GM23338 (cell line): ENCODE measurements around the gene HNF1B. TPM values are rescaled to one million over a fixed set of nuclear protein-coding genes. Genes with fewer than 3 reads are reported as not detected.
"Not testable (repeated sequence)": the region's sequence is repeated elsewhere in the genome, so short reads cannot be mapped to it uniquely, and the experiment has no call there.

Source experiments
- ATAC-seq: fragments of 200-7000 bp; cut with Tn5 transposase; 3 replicates; pipeline ENCODE4 v1.9.1; 2020
- DNase-seq: peaks from one replicate; pipeline ENCODE4 v3.0.0-alpha.2; 2015; ENCODE audit warnings: low spot score
- H2AFZ ChIP-seq: fragments of 200-600 bp; sonication (generic); 2 replicates; pipeline ENCODE4 v1.8.0; 2016; ENCODE audit warnings: antibody characterized with exemption, mild to moderate bottlenecking, moderate library complexity
- H3F3A ChIP-seq: fragments of 200-600 bp; sonication (generic); replicated peaks from 2 replicates; pipeline ENCODE4 v1.8.0; 2017; ENCODE audit warnings: antibody characterized with exemption, mixed run types, low read depth
- H3K27ac ChIP-seq: fragments of 200-600 bp; sonication (generic); 2 replicates; pipeline ENCODE4 v1.6.1; 2016; ENCODE audit warnings: low read depth
- H3K27me3 ChIP-seq: fragments of 200-600 bp; sonication (generic); 2 replicates; pipeline ENCODE4 v1.8.0; 2016; ENCODE audit warnings: mild to moderate bottlenecking, mixed run types, moderate library complexity; ENCODE audit not compliant: insufficient read depth
- H3K36me3 ChIP-seq: fragments of 200-600 bp; sonication (generic); 2 replicates; pipeline ENCODE4 v1.8.0; 2016; ENCODE audit warnings: mild to moderate bottlenecking; ENCODE audit not compliant: insufficient read depth
- H3K4me1 ChIP-seq: fragments of 200-600 bp; sonication (generic); 2 replicates; pipeline ENCODE4 v1.8.0; 2016; ENCODE audit warnings: mild to moderate bottlenecking, moderate library complexity; ENCODE audit not compliant: insufficient read depth
- H3K4me2 ChIP-seq: fragments of 200-600 bp; sonication (generic); 2 replicates; pipeline ENCODE4 v1.7.1; 2017; ENCODE audit warnings: mixed run types
- H3K4me3 ChIP-seq: fragments of 200-600 bp; sonication (generic); 2 replicates; pipeline ENCODE4 v1.6.1; 2016; ENCODE audit warnings: mixed run types
- H3K79me2 ChIP-seq: fragments of 200-600 bp; sonication (generic); replicated peaks from 2 replicates; pipeline ENCODE4 v1.8.0; 2017; ENCODE audit warnings: mild to moderate bottlenecking; ENCODE audit not compliant: insufficient read depth
- H3K9me2 ChIP-seq: fragments of 200-600 bp; sonication (generic); 2 replicates; pipeline ENCODE4 v1.8.0; 2017; ENCODE audit not compliant: insufficient read depth
- H4K20me1 ChIP-seq: fragments of 200-600 bp; sonication (generic); replicated peaks from 2 replicates; pipeline ENCODE4 v1.8.0; 2017; ENCODE audit warnings: mild to moderate bottlenecking; ENCODE audit not compliant: insufficient read depth
- H3K27ac Mint-ChIP-seq: 2 replicates; pipeline ENCODE4 v1.8.0; 2020; ENCODE audit warnings: inconsistent platforms, mild to moderate bottlenecking, moderate library complexity, mixed read lengths
- H3K27me3 Mint-ChIP-seq: 3 replicates; pipeline ENCODE4 v1.8.0; 2022; ENCODE audit warnings: low read depth, mild to moderate bottlenecking, moderate library complexity, mixed read lengths, inconsistent platforms; ENCODE audit not compliant: insufficient read depth, poor library complexity
- H3K36me3 Mint-ChIP-seq: 3 replicates; pipeline ENCODE4 v1.8.0; 2021; ENCODE audit warnings: low read depth, mild to moderate bottlenecking, inconsistent platforms, moderate library complexity, mixed read lengths
- H3K4me1 Mint-ChIP-seq: 3 replicates; pipeline ENCODE4 v1.8.0; 2020; ENCODE audit warnings: mild to moderate bottlenecking, inconsistent platforms, mixed read lengths
- H3K4me3 Mint-ChIP-seq: 3 replicates; pipeline ENCODE4 v1.8.0; 2021; ENCODE audit warnings: moderate library complexity, mild to moderate bottlenecking, inconsistent platforms, mixed read lengths
- H3K9me3 Mint-ChIP-seq: 3 replicates; pipeline ENCODE4 v1.8.0; 2020; ENCODE audit warnings: moderate library complexity, mild to moderate bottlenecking, inconsistent platforms, mixed read lengths
- CTCF ChIP-seq, 2 experiments: fragments of 200-600 bp in 1 of 2; sonication (generic) in 1 of 2; conservative IDR thresholded peaks; 2 replicates each; pipeline versions ENCODE4 v1.5.1 to v1.6.1; 2016 to 2017; ENCODE audit warnings: antibody characterized with exemption in 2 of 2, low read depth in 2 of 2, mild to moderate bottlenecking in 2 of 2, moderate library complexity in 1 of 2
- ETS1 ChIP-seq: IDR thresholded peaks from 2 replicates; pipeline ENCODE4 v1.6.1; 2016; ENCODE audit warnings: antibody characterized with exemption
- EZH2phosphoT487 ChIP-seq: fragments of 200-600 bp; sonication (generic); IDR thresholded peaks from one replicate; pipeline ENCODE4 v1.8.1; 2018; ENCODE audit warnings: antibody characterized with exemption; ENCODE audit not compliant: unreplicated experiment
- JUNB ChIP-seq: IDR thresholded peaks from one replicate; pipeline ENCODE4 v1.6.1; 2016; ENCODE audit warnings: antibody characterized with exemption; ENCODE audit not compliant: unreplicated experiment
- POLR2AphosphoS5 ChIP-seq: IDR thresholded peaks from 2 replicates; pipeline ENCODE4 v1.6.1; 2016; ENCODE audit warnings: antibody characterized with exemption, low read depth
- polyA plus RNA-seq: library from polyadenylated mRNA; unstranded; fragments of >200 nt; fragmentation: Nextera tagmentation; extraction: Ambion mirVana; gene quantifications from 2 replicates; pipeline ENCODE4 v1.2.1, GENCODE V29; 2016
- total RNA-seq: library from RNA; depleted of rRNA; stranded (reverse); fragments of >200 nt; shearing (Covaris generic); gene quantifications from 2 replicates; pipeline ENCODE4 v1.2.3, GENCODE V29; 2014
- TF ChIP-seq, protein P1 (sequence below): fragments of 250-450 bp; sonication (Bioruptor Pico); IDR thresholded peaks from 2 replicates; pipeline ENCODE4 v1.5.0; 2020; ENCODE audit warnings: mild to moderate bottlenecking, moderate library complexity

Gene HNF1B
- total and polyA plus RNA-seq, 2 experiments from 2014 or later: 0.07 to 0.19 TPM

GRCh38 chr17:37679995-37680394 lies 64.9 kb downstream of the HNF1B start:
- H3K4me1 ChIP-seq, H3K36me3 ChIP-seq, H3K36me3 Mint-ChIP-seq, H3K4me2 ChIP-seq, H3K4me3 Mint-ChIP-seq, DNase-seq, H3K9me2 ChIP-seq, ATAC-seq, H3K27me3 Mint-ChIP-seq, H2AFZ ChIP-seq, H3F3A ChIP-seq, H3K4me3 ChIP-seq, H3K79me2 ChIP-seq, H3K27ac Mint-ChIP-seq, H3K9me3 Mint-ChIP-seq, H3K4me1 Mint-ChIP-seq, H3K27ac ChIP-seq, H3K27me3 ChIP-seq, H4K20me1 ChIP-seq: not testable (repeated sequence)

- Mint-ChIP-seq H3K36me3 (no peaks in the 10 kb centered on the region), H3K4me3 (no peak overlapping the region), H3K9me3 (peaks cover 4% of the 10 kb centered on the region; the same call in 2 of the 3 replicates), H3K27me3 (peaks cover 4% of the 10 kb centered on the region), H3K4me1 (no peaks in the 10 kb centered on the region), H3K27ac (no peak overlapping the region)
- Histone ChIP-seq H2AFZ (no peak overlapping the region), H4K20me1 (no peaks in the 10 kb centered on the region), H3K4me2 (no peak overlapping the region), H3K4me1 (no peaks in the 10 kb centered on the region), H3K4me3 (no peak overlapping the region), H3K79me2 (no peaks in the 10 kb centered on the region), H3K27ac (no peak overlapping the region), H3K27me3 (no peaks in the 10 kb centered on the region), H3F3A (no peaks in the 10 kb centered on the region), H3K36me3 (no peaks in the 10 kb centered on the region), H3K9me2 (no peaks in the 10 kb centered on the region)
- TF ChIP-seq POLR2AphosphoS5 (no peak), EZH2phosphoT487 (no peak), ETS1 (no peak), CTCF (conservative IDR thresholded peaks at IDR 0.05; ENCODE audit: low read depth in 2 of 2) (no peak), JUNB (no peak)
- TF ChIP-seq, protein P1, sequence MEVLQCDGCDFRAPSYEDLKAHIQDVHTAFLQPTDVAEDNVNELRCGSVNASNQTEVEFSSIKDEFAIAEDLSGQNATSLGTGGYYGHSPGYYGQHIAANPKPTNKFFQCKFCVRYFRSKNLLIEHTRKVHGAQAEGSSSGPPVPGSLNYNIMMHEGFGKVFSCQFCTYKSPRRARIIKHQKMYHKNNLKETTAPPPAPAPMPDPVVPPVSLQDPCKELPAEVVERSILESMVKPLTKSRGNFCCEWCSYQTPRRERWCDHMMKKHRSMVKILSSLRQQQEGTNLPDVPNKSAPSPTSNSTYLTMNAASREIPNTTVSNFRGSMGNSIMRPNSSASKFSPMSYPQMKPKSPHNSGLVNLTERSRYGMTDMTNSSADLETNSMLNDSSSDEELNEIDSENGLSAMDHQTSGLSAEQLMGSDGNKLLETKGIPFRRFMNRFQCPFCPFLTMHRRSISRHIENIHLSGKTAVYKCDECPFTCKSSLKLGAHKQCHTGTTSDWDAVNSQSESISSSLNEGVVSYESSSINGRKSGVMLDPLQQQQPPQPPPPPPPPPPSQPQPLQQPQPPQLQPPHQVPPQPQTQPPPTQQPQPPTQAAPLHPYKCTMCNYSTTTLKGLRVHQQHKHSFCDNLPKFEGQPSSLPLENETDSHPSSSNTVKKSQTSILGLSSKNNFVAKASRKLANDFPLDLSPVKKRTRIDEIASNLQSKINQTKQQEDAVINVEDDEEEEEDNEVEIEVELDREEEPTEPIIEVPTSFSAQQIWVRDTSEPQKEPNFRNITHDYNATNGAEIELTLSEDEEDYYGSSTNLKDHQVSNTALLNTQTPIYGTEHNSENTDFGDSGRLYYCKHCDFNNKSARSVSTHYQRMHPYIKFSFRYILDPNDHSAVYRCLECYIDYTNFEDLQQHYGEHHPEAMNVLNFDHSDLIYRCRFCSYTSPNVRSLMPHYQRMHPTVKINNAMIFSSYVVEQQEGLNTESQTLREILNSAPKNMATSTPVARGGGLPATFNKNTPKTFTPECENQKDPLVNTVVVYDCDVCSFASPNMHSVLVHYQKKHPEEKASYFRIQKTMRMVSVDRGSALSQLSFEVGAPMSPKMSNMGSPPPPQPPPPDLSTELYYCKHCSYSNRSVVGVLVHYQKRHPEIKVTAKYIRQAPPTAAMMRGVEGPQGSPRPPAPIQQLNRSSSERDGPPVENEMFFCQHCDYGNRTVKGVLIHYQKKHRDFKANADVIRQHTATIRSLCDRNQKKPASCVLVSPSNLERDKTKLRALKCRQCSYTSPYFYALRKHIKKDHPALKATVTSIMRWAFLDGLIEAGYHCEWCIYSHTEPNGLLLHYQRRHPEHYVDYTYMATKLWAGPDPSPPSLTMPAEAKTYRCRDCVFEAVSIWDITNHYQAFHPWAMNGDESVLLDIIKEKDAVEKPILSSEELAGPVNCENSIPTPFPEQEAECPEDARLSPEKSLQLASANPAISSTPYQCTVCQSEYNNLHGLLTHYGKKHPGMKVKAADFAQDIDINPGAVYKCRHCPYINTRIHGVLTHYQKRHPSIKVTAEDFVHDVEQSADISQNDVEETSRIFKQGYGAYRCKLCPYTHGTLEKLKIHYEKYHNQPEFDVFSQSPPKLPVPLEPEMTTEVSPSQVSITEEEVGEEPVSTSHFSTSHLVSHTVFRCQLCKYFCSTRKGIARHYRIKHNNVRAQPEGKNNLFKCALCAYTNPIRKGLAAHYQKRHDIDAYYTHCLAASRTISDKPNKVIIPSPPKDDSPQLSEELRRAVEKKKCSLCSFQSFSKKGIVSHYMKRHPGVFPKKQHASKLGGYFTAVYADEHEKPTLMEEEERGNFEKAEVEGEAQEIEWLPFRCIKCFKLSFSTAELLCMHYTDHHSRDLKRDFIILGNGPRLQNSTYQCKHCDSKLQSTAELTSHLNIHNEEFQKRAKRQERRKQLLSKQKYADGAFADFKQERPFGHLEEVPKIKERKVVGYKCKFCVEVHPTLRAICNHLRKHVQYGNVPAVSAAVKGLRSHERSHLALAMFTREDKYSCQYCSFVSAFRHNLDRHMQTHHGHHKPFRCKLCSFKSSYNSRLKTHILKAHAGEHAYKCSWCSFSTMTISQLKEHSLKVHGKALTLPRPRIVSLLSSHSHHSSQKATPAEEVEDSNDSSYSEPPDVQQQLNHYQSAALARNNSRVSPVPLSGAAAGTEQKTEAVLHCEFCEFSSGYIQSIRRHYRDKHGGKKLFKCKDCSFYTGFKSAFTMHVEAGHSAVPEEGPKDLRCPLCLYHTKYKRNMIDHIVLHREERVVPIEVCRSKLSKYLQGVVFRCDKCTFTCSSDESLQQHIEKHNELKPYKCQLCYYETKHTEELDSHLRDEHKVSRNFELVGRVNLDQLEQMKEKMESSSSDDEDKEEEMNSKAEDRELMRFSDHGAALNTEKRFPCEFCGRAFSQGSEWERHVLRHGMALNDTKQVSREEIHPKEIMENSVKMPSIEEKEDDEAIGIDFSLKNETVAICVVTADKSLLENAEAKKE (CRISPR knock-in tag): no peak
- DNase-seq: no peak
- no peak for ATAC-seq
Measured at GRCh38 chr17:37678036-37678435, 66.8 kb downstream of the HNF1B start.
